ENCODE results near the gene LRRC42.

Gene LRRC42

DNA sequence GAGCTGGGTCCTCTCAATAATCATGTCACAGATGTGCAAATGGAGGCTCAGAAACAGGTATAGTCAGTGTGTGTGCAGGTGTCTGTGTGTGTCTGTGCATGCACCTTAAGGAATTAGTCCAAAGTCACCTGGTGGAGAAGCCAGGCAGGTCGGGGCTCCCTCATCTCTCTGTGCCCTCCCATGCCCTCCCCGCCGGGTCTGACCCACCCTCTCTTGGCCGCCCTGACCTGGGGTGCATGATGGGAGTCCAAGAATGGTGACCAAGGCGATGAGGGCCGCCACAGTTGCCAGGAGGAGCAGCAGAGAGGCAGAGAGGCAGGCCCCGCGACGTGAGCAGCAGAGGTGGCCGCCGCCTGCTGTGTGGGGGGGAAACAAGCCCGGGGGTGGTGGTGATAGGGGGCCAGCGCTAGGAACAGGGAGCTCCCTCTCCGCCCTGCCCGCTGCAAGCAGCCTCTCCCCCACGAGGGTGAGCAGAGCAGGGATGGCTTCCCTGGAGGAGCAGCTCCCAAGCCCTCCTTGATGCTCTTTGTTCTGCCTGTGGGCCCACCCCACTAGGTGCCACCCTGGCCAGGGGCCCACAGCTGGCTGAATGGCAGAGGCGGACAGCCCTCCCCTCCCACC is 68.0 kb downstream of the LRRC42 start:
- Mint-ChIP-seq H3K27ac (no peak overlapping the region), H3K4me1 (ENCODE audit: low read depth) (no peaks in the 10 kb centered on the region), H3K27me3 (no peaks in the 10 kb centered on the region), H3K9me3 (no peaks in the 10 kb centered on the region), H3K36me3 (ENCODE audit: low read depth) (no peaks in the 10 kb centered on the region), H3K4me3 (no peak overlapping the region)
- DNase-seq, result no peak

DNA sequence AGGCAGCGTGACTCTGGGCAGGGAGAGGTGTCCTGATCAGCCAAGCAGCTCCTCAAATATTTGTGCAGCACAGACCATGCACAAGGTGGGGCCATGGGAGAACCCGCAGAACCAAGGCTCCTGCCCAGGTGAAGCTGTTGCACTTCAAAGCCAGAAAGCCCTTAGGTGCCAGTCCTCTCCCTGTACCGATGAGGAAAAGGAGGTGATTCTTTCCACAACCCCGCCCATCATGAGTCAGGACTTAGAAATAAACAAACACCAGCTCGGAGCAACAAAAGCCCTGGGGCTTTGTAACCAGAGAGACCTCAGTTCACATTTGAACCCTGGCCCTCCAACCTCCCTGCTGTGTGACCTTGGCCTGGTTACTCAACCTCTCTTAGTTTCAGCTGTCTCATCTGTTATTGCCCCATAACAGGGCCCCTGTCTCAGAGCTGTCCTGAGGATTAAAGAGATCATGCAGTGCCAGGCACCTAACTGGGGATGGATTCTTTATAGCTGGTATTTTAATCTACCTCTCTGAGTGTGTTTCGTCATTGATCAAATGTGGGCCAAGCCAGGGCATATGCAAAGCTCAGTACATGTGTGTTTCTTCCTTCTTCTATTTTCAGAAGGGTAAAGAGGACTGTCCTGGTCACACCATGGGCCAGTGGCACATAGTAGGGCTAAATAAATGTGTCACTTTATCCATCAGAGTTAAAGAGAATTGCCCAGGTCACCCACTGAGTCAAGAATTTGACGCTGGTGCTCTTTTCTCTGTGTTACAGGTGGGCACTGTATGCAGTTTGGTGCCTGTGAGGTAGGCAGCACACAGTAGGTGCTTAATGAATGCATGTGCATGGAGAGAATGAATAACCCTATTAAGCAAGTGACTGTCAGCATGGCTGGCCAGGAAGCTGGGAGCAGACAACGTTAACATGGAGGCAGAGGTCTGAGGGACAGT is 70.5 kb downstream of the LRRC42 start:
- Mint-ChIP-seq H3K27ac (no peak overlapping the region), H3K36me3 (ENCODE audit: low read depth) (no peaks in the 10 kb centered on the region), H3K9me3 (no peaks in the 10 kb centered on the region), H3K4me3 (no peak overlapping the region), H3K27me3 (no peaks in the 10 kb centered on the region), H3K4me1 (ENCODE audit: low read depth) (no peaks in the 10 kb centered on the region)
- DNase-seq, result no peak
